Skeletal muscle tissue (tissue), 4 donors: ENCODE data around the gene NLRP9. TPM values are rescaled to one million over a fixed set of nuclear protein-coding genes. Genes with fewer than 3 reads are reported as not detected.

Experiments used
- H3K27ac ChIP-seq: one replicate; pipeline ENCODE4 v1.7.0; 2013; ENCODE audit warnings: mild to moderate bottlenecking, low read depth, low read length, inconsistent platforms
- H3K27me3 ChIP-seq, 3 donors: one replicate each; pipeline ENCODE4 v1.7.0; 2013; ENCODE audit warnings: low read length in 3 of 3; ENCODE audit not compliant: control insufficient read depth in 3 of 3, insufficient read depth in 3 of 3
- H3K36me3 ChIP-seq, 3 donors: one replicate each; pipeline ENCODE4 v1.7.0; 2013; ENCODE audit warnings: low read length in 3 of 3; ENCODE audit not compliant: control insufficient read depth in 3 of 3, insufficient read depth in 3 of 3
- H3K4me1 ChIP-seq, 3 donors: one replicate each; pipeline ENCODE4 v1.7.0; 2013; ENCODE audit warnings: low read length in 3 of 3, mild to moderate bottlenecking in 3 of 3; ENCODE audit not compliant: control insufficient read depth in 3 of 3, insufficient read depth in 3 of 3
- H3K4me3 ChIP-seq, 3 donors: one replicate each; pipeline ENCODE4 v1.7.0; 2013; ENCODE audit warnings: low read length in 3 of 3
- H3K9ac ChIP-seq, 3 donors: one replicate each; pipeline ENCODE4 v1.7.0; 2013; ENCODE audit warnings: low read length in 3 of 3, mild to moderate bottlenecking in 3 of 3, moderate library complexity in 2 of 3, low read depth in 1 of 3
- H3K9me3 ChIP-seq, 3 donors: one replicate each; pipeline ENCODE4 v1.7.0; 2013; ENCODE audit warnings: low read length in 3 of 3; ENCODE audit not compliant: control insufficient read depth in 3 of 3
- total RNA-seq: library from RNA; depleted of rRNA; stranded (reverse); fragments of >200 nt; gene quantifications from one replicate; pipeline ENCODE4 v1.2.3, GENCODE V29; 2014
- donor health status: Osteomylitis.

Gene NLRP9
- total RNA-seq, 1 donor from 2014 or later: not detected

- H3K4me3 ChIP-seq: no peak overlapping the region
- no peaks in the 10 kb centered on the region for H3K9me3 ChIP-seq
- no peaks in the 10 kb centered on the region for H3K36me3 ChIP-seq
- H3K27ac ChIP-seq: no peak overlapping the region
- H3K27me3 ChIP-seq: peaks cover 7 to 24% (median 23%) of the 10 kb centered on the region in 3 donors
- H3K9ac ChIP-seq: no peak overlapping the region
- no peaks in the 10 kb centered on the region for H3K4me1 ChIP-seq
These were observed 26.5 kb downstream of the NLRP9 start for GRCh38 chr19:55711719-55712118.

GRCh38 chr19:55705972-55706371 is 32.2 kb downstream of the NLRP9 start:
- H3K4me1 ChIP-seq: peaks cover 0 to 3% (median 0%) of the 10 kb centered on the region in 3 donors
- H3K27ac ChIP-seq: no peak overlapping the region
- H3K4me3 ChIP-seq: no peak overlapping the region
- no peaks in the 10 kb centered on the region for H3K9me3 ChIP-seq
- peaks cover 0 to 4% (median under 1%) of the 10 kb centered on the region in 3 donors for H3K36me3 ChIP-seq
- H3K27me3 ChIP-seq: peaks cover 0 to 3% (median 0%) of the 10 kb centered on the region in 3 donors
- H3K9ac ChIP-seq: no peak overlapping the region

- H3K27me3 ChIP-seq: peaks cover 0 to 3% (median 0%) of the 10 kb centered on the region in 3 donors
- no peak overlapping the region for H3K27ac ChIP-seq
- H3K36me3 ChIP-seq: peaks cover 4 to 7% (median 5%) of the 10 kb centered on the region in 3 donors
- H3K4me3 ChIP-seq: no peak overlapping the region
- H3K4me1 ChIP-seq: peaks cover 0 to 3% (median 0%) of the 10 kb centered on the region in 3 donors
- no peak overlapping the region for H3K9ac ChIP-seq
- H3K9me3 ChIP-seq: no peaks in the 10 kb centered on the region
These were observed 33.5 kb downstream of the NLRP9 start for GRCh38 chr19:55704494-55705245.

GRCh38 chr19:55703790-55704215 is 34.4 kb downstream of the NLRP9 start:
- peaks cover 0 to 3% (median 0%) of the 10 kb centered on the region in 3 donors for H3K27me3 ChIP-seq
- no peak overlapping the region for H3K9ac ChIP-seq
- no peak overlapping the region for H3K4me3 ChIP-seq
- peaks cover 0 to 3% (median 0%) of the 10 kb centered on the region in 3 donors for H3K4me1 ChIP-seq
- H3K36me3 ChIP-seq: peaks cover 5 to 14% (median 7%) of the 10 kb centered on the region in 3 donors
- H3K9me3 ChIP-seq: no peaks in the 10 kb centered on the region
- no peak overlapping the region for H3K27ac ChIP-seq

GRCh38 chr19:55702131-55702627 is 36.0 kb downstream of the NLRP9 start:
- no peaks in the 10 kb centered on the region for H3K27me3 ChIP-seq
- no peak overlapping the region for H3K9ac ChIP-seq
- peaks cover 9 to 14% (median 10%) of the 10 kb centered on the region in 3 donors for H3K36me3 ChIP-seq
- H3K4me1 ChIP-seq: peaks cover 0 to 3% (median 0%) of the 10 kb centered on the region in 3 donors
- no peak overlapping the region for H3K4me3 ChIP-seq
- no peak overlapping the region for H3K27ac ChIP-seq
- H3K9me3 ChIP-seq: no peaks in the 10 kb centered on the region

- Histone ChIP-seq H3K9me3 (no peaks in the 10 kb centered on the region), H3K27ac (no peak overlapping the region), H3K4me3 (no peak overlapping the region), H3K36me3 (peaks cover 19 to 27% (median 21%) of the 10 kb centered on the region in 3 donors), H3K4me1 (peaks cover 0 to 3% (median 0%) of the 10 kb centered on the region in 3 donors), H3K27me3 (no peaks in the 10 kb centered on the region), H3K9ac (no peak overlapping the region)
These were observed 37.4 kb downstream of the NLRP9 start for GRCh38 chr19:55700813-55701212.

GRCh38 chr19:55699221-55699620 is 39.0 kb downstream of the NLRP9 start:
- H3K27ac ChIP-seq: no peak overlapping the region
- H3K27me3 ChIP-seq: no peaks in the 10 kb centered on the region
- peaks cover 0 to 3% (median 0%) of the 10 kb centered on the region in 3 donors for H3K4me1 ChIP-seq
- no peaks in the 10 kb centered on the region for H3K9me3 ChIP-seq
- H3K36me3 ChIP-seq: peaks cover 24 to 32% (median 30%) of the 10 kb centered on the region in 3 donors
- H3K4me3 ChIP-seq: no peak overlapping the region
- no peak overlapping the region for H3K9ac ChIP-seq

GRCh38 chr19:55698256-55698655 is 39.9 kb downstream of the NLRP9 start:
- peaks cover 30 to 41% (median 38%) of the 10 kb centered on the region in 3 donors for H3K36me3 ChIP-seq
- H3K27me3 ChIP-seq: no peaks in the 10 kb centered on the region
- no peak overlapping the region for H3K27ac ChIP-seq
- no peaks in the 10 kb centered on the region for H3K4me1 ChIP-seq
- H3K4me3 ChIP-seq: no peak overlapping the region
- H3K9ac ChIP-seq: no peak overlapping the region
- H3K9me3 ChIP-seq: no peaks in the 10 kb centered on the region

GRCh38 chr19:55697698-55698097 is 40.5 kb downstream of the NLRP9 start:
- Histone ChIP-seq H3K36me3 (peaks cover 35 to 45% (median 43%) of the 10 kb centered on the region in 3 donors), H3K9me3 (no peaks in the 10 kb centered on the region), H3K4me1 (no peaks in the 10 kb centered on the region), H3K9ac (no peak overlapping the region), H3K4me3 (no peak overlapping the region), H3K27me3 (no peaks in the 10 kb centered on the region), H3K27ac (no peak overlapping the region)

GRCh38 chr19:55697069-55697440 is 41.1 kb downstream of the NLRP9 start:
- no peaks in the 10 kb centered on the region for H3K4me1 ChIP-seq
- no peak overlapping the region for H3K27ac ChIP-seq
- H3K27me3 ChIP-seq: no peaks in the 10 kb centered on the region
- no peaks in the 10 kb centered on the region for H3K9me3 ChIP-seq
- peaks cover 35 to 47% (median 43%) of the 10 kb centered on the region in 3 donors for H3K36me3 ChIP-seq
- H3K9ac ChIP-seq: no peak overlapping the region
- H3K4me3 ChIP-seq: no peak overlapping the region
